ENCODE measurements around the gene PRPF6.

The PRPF6 gene

DNA sequence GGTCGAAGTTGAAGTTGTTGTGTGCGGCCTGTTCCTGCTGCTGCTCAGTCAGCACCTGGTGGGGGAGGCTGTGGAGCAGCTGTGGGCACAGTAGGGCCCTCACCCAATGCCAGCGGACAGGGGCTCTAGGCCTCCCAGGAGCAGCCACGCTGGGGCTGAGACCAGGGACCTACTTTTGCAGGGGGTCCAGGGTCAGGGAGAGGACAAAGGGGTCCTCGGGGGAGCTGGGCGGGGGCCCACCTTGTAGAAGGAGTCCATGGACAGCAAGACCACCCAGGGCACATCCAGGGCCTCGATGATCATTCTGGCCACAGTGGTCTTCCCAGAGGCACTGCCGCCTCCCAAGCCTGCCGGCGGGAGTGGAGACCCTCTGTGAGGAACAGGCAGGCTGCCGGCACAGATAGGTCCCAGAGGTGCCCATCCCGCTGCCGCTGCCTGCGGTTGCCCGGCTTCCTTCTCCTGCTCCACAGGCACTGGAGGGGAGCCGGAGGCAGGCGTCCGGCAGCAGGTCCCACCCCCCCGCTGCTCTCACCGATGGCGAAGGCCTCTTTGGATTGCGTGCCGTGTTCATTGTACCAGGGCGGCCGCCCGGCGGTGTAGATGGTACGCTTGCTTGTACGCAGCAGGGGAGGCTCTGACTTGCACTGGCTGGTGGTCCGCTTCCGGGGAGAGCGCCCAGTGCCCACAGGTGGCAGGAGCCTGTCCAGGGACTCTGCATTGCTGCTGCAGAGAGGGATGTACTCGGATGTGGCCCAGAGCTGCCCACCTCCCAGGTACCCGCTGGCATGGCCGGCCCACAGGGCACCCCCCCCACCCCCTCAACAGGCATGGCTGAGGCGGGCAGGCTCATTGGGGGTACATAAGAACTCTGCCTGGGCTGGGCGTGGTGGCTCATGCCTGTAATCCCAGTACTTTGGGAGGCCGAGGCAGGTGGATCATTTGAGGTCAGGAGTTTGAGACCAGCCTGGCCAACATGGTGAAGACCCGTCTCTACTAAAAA lies 34.7 kb upstream of the PRPF6 start:
- Histone ChIP-seq H4K91ac (ENCODE audit: low read length) (no peak overlapping the region), H2BK120ac (ENCODE audit: low read depth, low read length) (no peak overlapping the region), H2BK12ac (ENCODE audit: low read length in 2 of 2) (no peak overlapping the region), H3K27ac (ENCODE audit: low read length, poor library complexity, severe bottlenecking) (no peak overlapping the region), H4K8ac (ENCODE audit: low read length) (no peak overlapping the region), H3K9me3 (ENCODE audit: control insufficient read depth, low read length) (no peaks in the 10 kb centered on the region), H3K4ac (ENCODE audit: low read depth in 1 of 2, low read length in 2 of 2) (no peak overlapping the region), H3K14ac (ENCODE audit: low read length in 2 of 2) (no peak overlapping the region), H3K4me3 (ENCODE audit: insufficient read depth in 1 of 2, low read depth in 1 of 2, low read length in 2 of 2) (no peak overlapping the region), H3K4me1 (ENCODE audit: control insufficient read depth, insufficient read depth, low read depth, low read length) (peaks cover 39% of the 10 kb centered on the region), H3K79me1 (replicated peaks; ENCODE audit: low read length, poor library complexity, severe bottlenecking) (peaks cover 30% of the 10 kb centered on the region), H2BK5ac (ENCODE audit: low read depth, low read length, poor library complexity, severe bottlenecking) (no peak overlapping the region), H2BK15ac (ENCODE audit: low read depth, poor library complexity, severe bottlenecking) (no peak overlapping the region), H3K27me3 (ENCODE audit: control insufficient read depth in 1 of 2, insufficient read depth in 1 of 2, low read length in 2 of 2) (no peaks in the 10 kb centered on the region), H2AFZ (ENCODE audit: low read depth, low read length) (no peak overlapping the region), H3K9ac (ENCODE audit: low read length) (no peak overlapping the region), H2AK5ac (ENCODE audit: low read length, severe bottlenecking) (no peak overlapping the region), H3K18ac (ENCODE audit: low read depth in 1 of 2, low read length in 2 of 2) (no peak overlapping the region), H3K36me3 (ENCODE audit: control insufficient read depth in 1 of 2, insufficient read depth in 2 of 2, low read depth in 1 of 2, low read length in 2 of 2) (peaks cover 42 to 80% of the 10 kb centered on the region in 2 experiments), H3K4me2 (ENCODE audit: low read length, poor library complexity, severe bottlenecking) (no peak overlapping the region), H3K23ac (ENCODE audit: low read length in 2 of 2) (no peak overlapping the region)
- DNase-seq = no peak
- WGBS = 96% methylated on average over 38 of the region's 39 CpGs

DNA sequence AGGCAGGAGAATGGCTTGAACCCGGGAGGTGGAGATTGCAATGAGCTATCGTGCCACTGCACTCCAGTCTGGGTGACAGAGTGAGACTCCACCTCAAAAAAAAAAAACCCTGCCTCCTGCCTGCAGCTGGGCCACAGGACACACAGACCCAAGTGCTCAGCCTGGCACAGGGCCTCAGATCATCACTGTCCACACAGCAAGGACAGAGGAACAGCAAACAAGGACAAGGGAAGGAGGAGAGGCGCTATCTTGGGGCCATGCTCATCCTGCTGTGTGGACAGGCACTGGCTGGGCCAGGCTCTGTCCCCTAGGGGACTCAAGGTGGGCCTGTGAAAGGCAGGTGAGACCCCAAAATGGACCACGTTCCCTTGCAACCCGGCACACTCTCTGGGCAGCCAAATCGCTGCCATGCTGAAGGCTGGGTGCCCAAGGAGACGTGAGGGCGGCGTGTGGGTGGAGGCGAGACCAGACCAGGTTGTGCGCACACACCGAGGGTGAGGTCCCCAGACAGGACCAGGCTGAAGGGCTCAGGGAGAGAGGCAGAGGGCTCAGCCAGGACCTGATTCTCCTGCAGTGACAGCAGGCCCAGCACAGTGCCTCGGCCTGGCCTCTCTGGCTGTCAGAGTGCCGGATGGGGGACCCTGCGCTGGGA lies 33.8 kb upstream of the PRPF6 start:
- Histone ChIP-seq H3K4me1 (ENCODE audit: control insufficient read depth, insufficient read depth, low read depth, low read length) (peaks cover 43% of the 10 kb centered on the region), H3K23ac (ENCODE audit: low read length in 2 of 2) (no peak overlapping the region), H2BK15ac (ENCODE audit: low read depth, poor library complexity, severe bottlenecking) (no peak overlapping the region), H4K8ac (ENCODE audit: low read length) (no peak overlapping the region), H3K27ac (ENCODE audit: low read length, poor library complexity, severe bottlenecking) (no peak overlapping the region), H4K91ac (ENCODE audit: low read length) (peak overlapping the region; percentile 21), H2BK12ac (ENCODE audit: low read length in 2 of 2) (no peak overlapping the region), H2AK5ac (ENCODE audit: low read length, severe bottlenecking) (no peak overlapping the region), H3K9ac (ENCODE audit: low read length) (no peak overlapping the region), H3K4me2 (ENCODE audit: low read length, poor library complexity, severe bottlenecking) (no peak overlapping the region), H2BK5ac (ENCODE audit: low read depth, low read length, poor library complexity, severe bottlenecking) (no peak overlapping the region), H3K27me3 (ENCODE audit: control insufficient read depth in 1 of 2, insufficient read depth in 1 of 2, low read length in 2 of 2) (no peaks in the 10 kb centered on the region), H3K4ac (ENCODE audit: low read depth in 1 of 2, low read length in 2 of 2) (no peak overlapping the region), H3K36me3 (ENCODE audit: control insufficient read depth in 1 of 2, insufficient read depth in 2 of 2, low read depth in 1 of 2, low read length in 2 of 2) (peaks cover 39 to 81% of the 10 kb centered on the region in 2 experiments), H2AFZ (ENCODE audit: low read depth, low read length) (no peak overlapping the region), H3K4me3 (ENCODE audit: insufficient read depth in 1 of 2, low read depth in 1 of 2, low read length in 2 of 2) (no peak overlapping the region), H3K18ac (ENCODE audit: low read depth in 1 of 2, low read length in 2 of 2) (no peak overlapping the region), H3K9me3 (ENCODE audit: control insufficient read depth, low read length) (no peaks in the 10 kb centered on the region), H3K79me1 (replicated peaks; ENCODE audit: low read length, poor library complexity, severe bottlenecking) (peaks cover 27% of the 10 kb centered on the region), H3K14ac (ENCODE audit: low read length in 2 of 2) (no peak overlapping the region), H2BK120ac (ENCODE audit: low read depth, low read length) (no peak overlapping the region)
- WGBS = 94% methylated on average over 15 of the region's 15 CpGs
- DNase-seq = no peak

GRCh38 chr20:63947638-63948456 lies 33.1 kb upstream of the PRPF6 start:
- Histone ChIP-seq H2BK120ac (ENCODE audit: low read depth, low read length) (no peak overlapping the region), H3K27ac (ENCODE audit: low read length, poor library complexity, severe bottlenecking) (no peak overlapping the region), H2BK5ac (ENCODE audit: low read depth, low read length, poor library complexity, severe bottlenecking) (no peak overlapping the region), H3K36me3 (ENCODE audit: control insufficient read depth in 1 of 2, insufficient read depth in 2 of 2, low read depth in 1 of 2, low read length in 2 of 2) (peaks cover 36 to 80% of the 10 kb centered on the region in 2 experiments), H3K9ac (ENCODE audit: low read length) (no peak overlapping the region), H4K8ac (ENCODE audit: low read length) (no peak overlapping the region), H3K4me3 (ENCODE audit: insufficient read depth in 1 of 2, low read depth in 1 of 2, low read length in 2 of 2) (no peak overlapping the region), H2AFZ (ENCODE audit: low read depth, low read length) (no peak overlapping the region), H3K18ac (ENCODE audit: low read depth in 1 of 2, low read length in 2 of 2) (no peak overlapping the region), H3K4me1 (ENCODE audit: control insufficient read depth, insufficient read depth, low read depth, low read length) (peaks cover 45% of the 10 kb centered on the region), H2AK5ac (ENCODE audit: low read length, severe bottlenecking) (no peak overlapping the region), H2BK15ac (ENCODE audit: low read depth, poor library complexity, severe bottlenecking) (no peak overlapping the region), H3K4me2 (ENCODE audit: low read length, poor library complexity, severe bottlenecking) (no peak overlapping the region), H2BK12ac (ENCODE audit: low read length in 2 of 2) (no peak overlapping the region), H3K9me3 (ENCODE audit: control insufficient read depth, low read length) (no peaks in the 10 kb centered on the region), H3K23ac (ENCODE audit: low read length in 2 of 2) (no peak overlapping the region), H3K14ac (ENCODE audit: low read length in 2 of 2) (no peak overlapping the region), H3K27me3 (ENCODE audit: control insufficient read depth in 1 of 2, insufficient read depth in 1 of 2, low read length in 2 of 2) (no peaks in the 10 kb centered on the region), H4K91ac (ENCODE audit: low read length) (no peak overlapping the region), H3K4ac (ENCODE audit: low read depth in 1 of 2, low read length in 2 of 2) (no peak overlapping the region), H3K79me1 (replicated peaks; ENCODE audit: low read length, poor library complexity, severe bottlenecking) (peaks cover 33% of the 10 kb centered on the region)
- DNase-seq = no peak
- WGBS = 91% methylated on average over 27 of the region's 27 CpGs

All from mesenchymal stem cell (in vitro differentiated cells and primary cell).